ENCODE results near the gene SIX6.

GRCh38 chr14:60509438-60510253 is 700 bp downstream of the SIX6 start:
- TF ChIP-seq, protein P1, sequence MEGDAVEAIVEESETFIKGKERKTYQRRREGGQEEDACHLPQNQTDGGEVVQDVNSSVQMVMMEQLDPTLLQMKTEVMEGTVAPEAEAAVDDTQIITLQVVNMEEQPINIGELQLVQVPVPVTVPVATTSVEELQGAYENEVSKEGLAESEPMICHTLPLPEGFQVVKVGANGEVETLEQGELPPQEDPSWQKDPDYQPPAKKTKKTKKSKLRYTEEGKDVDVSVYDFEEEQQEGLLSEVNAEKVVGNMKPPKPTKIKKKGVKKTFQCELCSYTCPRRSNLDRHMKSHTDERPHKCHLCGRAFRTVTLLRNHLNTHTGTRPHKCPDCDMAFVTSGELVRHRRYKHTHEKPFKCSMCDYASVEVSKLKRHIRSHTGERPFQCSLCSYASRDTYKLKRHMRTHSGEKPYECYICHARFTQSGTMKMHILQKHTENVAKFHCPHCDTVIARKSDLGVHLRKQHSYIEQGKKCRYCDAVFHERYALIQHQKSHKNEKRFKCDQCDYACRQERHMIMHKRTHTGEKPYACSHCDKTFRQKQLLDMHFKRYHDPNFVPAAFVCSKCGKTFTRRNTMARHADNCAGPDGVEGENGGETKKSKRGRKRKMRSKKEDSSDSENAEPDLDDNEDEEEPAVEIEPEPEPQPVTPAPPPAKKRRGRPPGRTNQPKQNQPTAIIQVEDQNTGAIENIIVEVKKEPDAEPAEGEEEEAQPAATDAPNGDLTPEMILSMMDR (conservative IDR thresholded peaks at IDR 0.05): no peak
- no peak for TF ChIP-seq EZH2 (IDR thresholded peaks at IDR 0.05; ENCODE audit: low read depth)
